ENCODE measurements around the gene SWT1.

GRCh38 chr1:185291652-185292051, 134.7 kb downstream of the SWT1 start:
- no peak for TF ChIP-seq REST (IDR thresholded peaks at IDR 0.05; ENCODE audit: insufficient replicate concordance, low read depth)
- TF ChIP-seq CTCF (IDR thresholded peaks at IDR 0.05; ENCODE audit: insufficient read depth, low read length): no peak
- TF ChIP-seq POLR2AphosphoS5 (IDR thresholded peaks at IDR 0.05; ENCODE audit: low read depth): peak; percentile 27; the same call in 1 of the 2 replicates
- TF ChIP-seq SPI1 (IDR thresholded peaks at IDR 0.05; ENCODE audit: borderline replicate concordance, low read depth): peak; percentile 36; the same call in 1 of the 2 replicates
- TF ChIP-seq GABPA (IDR thresholded peaks at IDR 0.05; ENCODE audit: low read depth): no peak
